ENCODE data around the gene SRI.
"Not testable (repeated sequence)": the region's sequence is repeated elsewhere in the genome, so short reads cannot be mapped to it uniquely, and the experiment has no call there.

Gene SRI, protein sequence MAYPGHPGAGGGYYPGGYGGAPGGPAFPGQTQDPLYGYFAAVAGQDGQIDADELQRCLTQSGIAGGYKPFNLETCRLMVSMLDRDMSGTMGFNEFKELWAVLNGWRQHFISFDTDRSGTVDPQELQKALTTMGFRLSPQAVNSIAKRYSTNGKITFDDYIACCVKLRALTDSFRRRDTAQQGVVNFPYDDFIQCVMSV

GRCh38 chr7:88219781-88220747 is at the start of gene SRI:
TSS of gene SRI (minus strand) at chr7:88220038. CDS start at chr7:88220026, 12 bp downstream.
- DNase-seq: peak; percentile 91

DNA sequence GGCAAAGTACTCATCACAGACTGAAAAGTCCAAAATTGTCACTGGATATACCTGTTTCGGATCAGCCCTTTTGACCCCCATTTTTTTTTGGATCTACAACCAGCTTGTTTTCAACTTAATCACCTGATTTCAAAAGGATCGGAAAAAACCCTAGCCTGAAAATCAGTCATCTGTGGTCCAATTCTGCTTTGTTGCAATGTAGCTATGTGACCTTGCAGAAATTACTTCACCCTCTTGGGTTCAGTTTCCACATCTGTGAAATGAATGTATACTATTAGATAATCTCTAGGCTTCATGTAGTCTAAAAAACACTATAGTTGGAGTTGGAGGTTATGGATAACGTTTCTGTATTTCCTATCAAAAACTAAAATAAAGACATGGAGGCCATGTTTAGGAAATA is 49.7 kb upstream of the SRI start:
- DNase-seq: no peak

GRCh38 chr7:88268858-88269257 is 49.0 kb upstream of the SRI start:
- no peak for DNase-seq

- no peak for DNase-seq
Observed at GRCh38 chr7:88268051-88268450, 48.2 kb upstream of the SRI start.

GRCh38 chr7:88267421-88267820 is 47.6 kb upstream of the SRI start:
- no peak for DNase-seq

DNA sequence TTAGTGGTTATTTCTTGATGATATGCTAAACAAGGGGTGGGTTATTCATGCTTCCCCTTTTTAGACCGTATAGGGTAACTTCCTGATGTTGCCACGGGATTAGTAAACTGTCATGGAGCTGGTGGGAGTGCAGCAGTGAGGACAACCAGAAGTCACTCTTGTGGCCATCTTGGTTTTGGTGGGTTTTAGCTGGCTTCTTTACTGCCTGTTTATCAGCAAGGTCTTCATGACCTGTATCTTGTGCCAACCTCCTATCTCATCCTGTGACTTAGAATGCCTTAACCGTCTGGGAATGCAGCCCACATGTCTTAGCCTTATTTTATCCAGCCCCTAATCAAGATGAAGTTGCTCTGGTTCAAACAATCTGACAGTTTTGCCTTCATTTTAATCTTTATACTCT is 45.1 kb upstream of the SRI start:
- DNase-seq: not testable (repeated sequence)

GRCh38 chr7:88262562-88262961 is 42.7 kb upstream of the SRI start:
- no peak for DNase-seq

DNA sequence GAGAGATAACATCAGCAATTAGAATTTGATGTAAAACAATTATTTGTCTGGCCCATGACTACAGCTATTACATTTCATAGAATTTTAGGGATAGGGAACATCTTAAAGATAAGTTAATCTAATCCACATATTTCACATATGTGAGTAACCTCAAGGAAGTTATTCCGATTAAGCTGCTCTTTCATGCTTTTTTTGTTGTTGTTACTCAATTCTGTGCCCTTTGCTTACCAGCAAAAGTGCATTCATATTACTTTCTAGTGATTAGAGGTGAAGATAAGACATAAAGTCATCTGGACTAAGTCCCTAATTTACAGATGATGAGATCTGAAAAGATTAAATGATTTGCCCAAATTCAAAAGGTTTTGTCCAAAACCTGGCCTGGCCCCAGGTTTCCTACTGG is 40.9 kb upstream of the SRI start:
- DNase-seq: no peak

GRCh38 chr7:88259656-88260380 is 40.0 kb upstream of the SRI start:
- no peak for DNase-seq

- not testable (repeated sequence) for DNase-seq
Observed at GRCh38 chr7:88258296-88258695, 38.5 kb upstream of the SRI start.

DNA sequence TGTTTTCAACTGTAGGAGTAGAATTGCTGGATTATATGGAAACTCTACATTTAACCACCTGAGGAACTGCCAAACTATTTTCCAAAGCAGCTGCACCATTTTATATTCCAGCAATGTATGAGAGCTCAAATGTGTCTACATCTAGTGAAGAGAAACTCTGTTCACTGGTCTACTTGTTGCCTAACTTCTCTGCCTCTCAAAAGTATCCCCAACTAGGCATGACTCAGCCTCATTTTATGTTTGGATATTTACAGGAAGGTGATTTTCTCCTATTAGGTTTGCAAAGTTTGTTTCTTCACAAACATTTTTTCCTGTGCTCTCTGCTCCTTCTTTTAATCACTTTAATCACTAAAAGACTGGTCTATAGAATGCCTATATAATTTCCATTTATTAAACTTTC is 37.1 kb upstream of the SRI start:
- no peak for DNase-seq

DNA sequence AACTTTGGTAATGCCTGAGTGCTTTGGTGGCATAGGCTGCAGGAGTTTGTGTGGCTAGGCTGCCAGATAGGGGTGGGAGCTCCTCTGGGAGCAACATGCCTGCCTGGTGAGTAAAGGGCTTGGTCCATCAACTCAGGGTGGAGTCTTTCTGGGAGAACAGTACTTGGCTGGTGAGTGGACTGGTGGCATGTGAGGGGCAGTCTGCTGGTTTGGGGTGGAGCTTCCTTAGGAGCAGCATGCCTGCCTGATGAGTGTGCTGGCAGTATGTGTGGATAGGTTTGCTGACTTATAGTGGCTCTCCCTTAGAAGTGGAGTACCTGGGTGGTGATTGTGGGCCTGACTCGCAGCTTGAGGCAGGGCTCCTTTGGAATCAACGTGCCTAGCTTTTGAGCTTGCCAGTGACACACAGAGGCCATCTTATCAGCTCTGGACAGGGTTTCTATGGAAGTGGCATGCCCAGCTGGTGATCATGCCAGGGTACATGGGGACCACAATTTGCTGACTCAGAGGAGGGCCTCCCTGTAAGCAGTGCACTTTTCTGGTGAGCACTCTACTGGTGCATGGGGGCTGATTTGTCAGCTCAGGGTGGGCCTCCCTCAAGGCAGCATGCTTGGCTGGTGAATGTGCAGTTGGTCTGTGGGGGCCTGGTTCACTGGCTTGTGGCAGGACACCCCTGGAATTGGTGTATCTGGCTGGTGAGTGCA is 35.0 kb upstream of the SRI start:
- no peak for DNase-seq

GRCh38 chr7:88253640-88254039 is 33.8 kb upstream of the SRI start:
- no peak for DNase-seq

DNA sequence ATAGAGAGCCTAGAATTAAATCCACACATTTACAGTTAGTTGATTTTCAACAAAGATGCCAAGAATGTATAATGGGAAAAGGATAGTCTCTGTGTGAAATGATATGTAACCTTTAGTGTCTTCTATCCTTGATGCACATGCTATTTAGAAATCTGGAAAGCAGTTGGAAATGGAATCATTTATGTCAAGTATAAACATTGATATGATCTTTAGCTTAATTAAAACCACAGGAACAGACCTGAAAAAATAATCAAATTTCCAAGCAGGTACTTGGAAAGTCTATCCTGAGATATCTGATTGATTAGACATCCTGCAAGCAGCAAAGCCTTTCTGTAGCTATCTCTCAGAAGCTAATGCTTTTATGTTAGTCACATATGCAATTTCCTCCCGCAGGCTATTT is 24.4 kb upstream of the SRI start:
- DNase-seq: no peak

DNA sequence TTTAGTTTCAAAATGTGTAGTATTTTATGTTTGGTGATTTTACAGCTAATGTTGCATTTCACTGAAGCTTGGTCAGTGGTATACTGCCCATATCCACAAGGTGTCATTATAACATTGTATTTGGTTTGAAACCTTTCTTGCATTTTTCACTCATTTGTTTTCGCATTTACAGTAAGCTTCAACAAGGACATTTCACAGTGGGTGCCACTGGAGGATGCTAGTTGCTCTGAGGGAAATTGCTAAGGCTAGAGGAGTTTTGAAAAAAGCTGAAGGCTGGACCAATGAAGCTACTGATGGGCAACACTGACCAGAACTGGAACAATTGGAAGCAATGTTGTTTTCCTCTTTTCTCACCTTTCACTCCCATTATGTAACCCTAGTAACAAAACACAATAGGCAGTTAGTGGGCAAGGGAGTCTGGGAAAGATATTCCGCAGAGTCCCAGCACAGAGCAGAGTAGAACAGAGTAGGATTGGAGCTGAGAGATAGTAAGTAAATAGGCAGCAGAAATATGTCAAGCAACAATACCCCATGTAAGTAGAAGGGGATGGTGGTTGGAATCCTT is 23.6 kb upstream of the SRI start:
- peak; percentile 40 for DNase-seq

DNA sequence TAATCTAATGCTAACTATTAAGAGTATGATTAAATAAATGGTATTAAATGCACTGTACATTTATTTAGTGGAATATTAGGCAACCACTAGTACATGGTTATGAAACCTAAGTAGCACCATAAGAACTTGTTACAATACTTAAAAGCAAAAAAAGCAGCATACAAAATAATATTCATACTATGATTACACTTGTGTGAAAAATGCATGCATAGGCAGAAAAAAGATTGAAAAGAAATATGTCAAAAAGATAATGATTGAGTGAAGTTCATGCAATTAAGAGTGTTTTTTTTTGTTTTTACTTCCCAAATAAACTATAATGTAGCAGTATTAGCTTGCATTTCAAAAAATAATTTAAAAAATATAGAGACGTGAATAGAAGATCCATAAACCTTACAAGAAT is 20.0 kb upstream of the SRI start:
- no peak for DNase-seq

- DNase-seq: no peak
Observed at GRCh38 chr7:88233828-88234227, 14.0 kb upstream of the SRI start.

DNA sequence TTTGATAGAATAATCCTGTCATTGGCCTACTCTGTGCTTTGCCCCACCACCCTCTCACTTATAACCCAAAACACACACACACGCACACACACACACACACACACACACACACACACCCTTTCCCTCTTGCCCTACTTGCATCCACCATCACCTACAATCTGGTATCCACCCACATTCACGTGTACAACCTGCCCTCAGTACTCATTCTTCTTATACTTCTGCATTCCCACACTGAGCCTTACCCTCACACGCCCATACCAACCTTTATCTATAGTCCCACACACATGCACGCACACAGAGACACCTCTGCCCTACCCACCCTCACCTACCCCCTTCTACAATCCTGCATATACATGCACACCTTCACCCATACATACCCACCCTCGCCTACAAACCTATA is 10.8 kb upstream of the SRI start:
- no peak for DNase-seq

- no peak for DNase-seq
Observed at GRCh38 chr7:88229302-88229995, 9.6 kb upstream of the SRI start.

DNA sequence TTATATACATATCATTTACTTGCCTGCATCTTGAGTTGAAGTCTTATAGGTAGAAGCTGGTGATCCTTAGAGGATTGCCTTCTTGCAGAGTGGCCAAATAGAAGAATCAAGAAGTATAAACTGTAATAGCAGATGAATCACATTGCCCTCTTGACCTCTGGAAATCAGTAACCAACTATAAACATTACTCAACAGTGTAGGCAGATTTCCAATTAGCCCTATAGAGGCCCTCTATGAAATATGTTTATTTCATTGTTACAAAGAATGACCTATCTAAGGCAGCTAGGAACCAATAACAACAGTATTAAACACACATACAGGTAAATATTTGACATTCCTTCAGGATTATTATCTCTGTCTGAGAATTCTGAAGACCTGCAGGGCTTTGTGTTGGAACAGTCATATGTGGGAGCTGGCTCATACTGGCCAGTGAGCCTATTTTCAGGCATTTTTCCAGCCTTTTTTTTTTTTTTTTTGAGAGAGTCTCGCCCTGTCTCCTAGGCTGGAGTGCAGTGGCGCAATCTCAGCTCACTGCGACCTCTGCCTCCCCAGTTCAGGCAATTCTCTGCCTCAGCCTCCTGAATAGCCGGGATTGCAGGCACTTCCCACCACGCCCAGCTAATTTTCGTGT is 7.2 kb upstream of the SRI start:
- no peak for DNase-seq

DNA sequence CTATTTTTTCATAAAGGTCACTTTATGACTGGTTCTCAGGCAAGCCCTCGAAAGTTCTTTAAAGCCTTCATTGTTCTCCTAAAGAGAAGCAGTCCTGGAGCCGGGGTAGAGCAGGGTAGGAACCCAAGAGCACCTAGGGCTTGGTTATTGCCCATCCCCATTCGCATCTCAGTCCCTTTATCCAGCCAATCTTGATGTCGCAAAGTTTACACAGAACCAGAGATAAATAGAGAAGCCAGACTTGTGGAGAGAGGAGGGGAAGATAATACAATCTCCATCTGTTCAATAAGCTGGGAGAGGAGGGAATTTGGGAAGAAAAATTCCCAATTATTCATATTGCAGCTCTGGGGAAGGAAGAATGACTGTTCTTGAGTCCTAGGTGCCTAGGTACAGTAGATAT is 6.4 kb upstream of the SRI start:
- no peak for DNase-seq
